CD4-positive, alpha-beta T cell treated with Interleukin-21 for 1 hour (primary cell): ENCODE data around the gene NDOR1.

Experiments used
- DNase-seq: peaks from one replicate; pipeline ENCODE4 v3.0.0-alpha.2; 2020

Gene NDOR1

GRCh38 chr9:137199411-137200121, 5.9 kb upstream of the NDOR1 start:
- no peak for DNase-seq

GRCh38 chr9:137200311-137201204, 4.9 kb upstream of the NDOR1 start, which contains the start of gene TPRN:
Gene TPRN, minus strand, starts transcription at chr9:137200741. Its CDS starts 30 bp downstream, at chr9:137200711.
- peak; percentile 99 for DNase-seq

- DNase-seq: no peak
Observed at GRCh38 chr9:137201205-137201868, 4.2 kb upstream of the NDOR1 start.

GRCh38 chr9:137202966-137203365, 2.5 kb upstream of the NDOR1 start:
- DNase-seq: no peak

- DNase-seq: no peak
Observed at GRCh38 chr9:137204731-137205125, 772 bp upstream of the NDOR1 start.

GRCh38 chr9:137206602-137207001, 1.1 kb downstream of the NDOR1 start:
- DNase-seq: no peak

GRCh38 chr9:137211532-137211931, 6.0 kb downstream of the NDOR1 start:
- DNase-seq: no peak

GRCh38 chr9:137212520-137212919, 7.0 kb downstream of the NDOR1 start:
- DNase-seq: no peak

GRCh38 chr9:137213160-137214060, 7.9 kb downstream of the NDOR1 start:
- no peak for DNase-seq

- DNase-seq: no peak
Observed at GRCh38 chr9:137214620-137215019, 9.1 kb downstream of the NDOR1 start.

- DNase-seq: no peak
Observed at GRCh38 chr9:137215196-137215986, 9.9 kb downstream of the NDOR1 start.

GRCh38 chr9:137216188-137216965, 10.9 kb downstream of the NDOR1 start:
- no peak for DNase-seq

- no peak for DNase-seq
Observed at GRCh38 chr9:137217276-137218211, 12.0 kb downstream of the NDOR1 start.

- DNase-seq: no peak
Observed at GRCh38 chr9:137218212-137218753, 12.8 kb downstream of the NDOR1 start.

- DNase-seq: no peak
Observed at GRCh38 chr9:137218754-137219271, 13.3 kb downstream of the NDOR1 start.

GRCh38 chr9:137219757-137220316, 14.3 kb downstream of the NDOR1 start:
- DNase-seq: no peak

- DNase-seq: no peak
Observed at GRCh38 chr9:137220317-137221094, 15.0 kb downstream of the NDOR1 start.

GRCh38 chr9:137221095-137221505, 15.6 kb downstream of the NDOR1 start:
- DNase-seq: no peak
